K562 (cell line): ENCODE measurements around the gene SGCG. TPM values are rescaled to one million over a fixed set of nuclear protein-coding genes. Genes with fewer than 3 reads are reported as not detected.

Experiments
- ATAC-seq: fragments of 200-7000 bp; cut with Tn5 transposase; 3 replicates; pipeline ENCODE4 v1.9.1; 2020; ENCODE audit warnings: moderate library complexity
- BruUV-seq: library from RNA; stranded (reverse); fragments of 400-500 nt; replicated peaks from 2 replicates; lab custom pipeline; 2021; lab: Mats Ljungman, UMichigan
- CTCF ChIA-PET: fragments of 300-600 bp; formaldehyde crosslinking; extraction: SDS; loops from one replicate; lab custom pipeline; 2021; ENCODE audit warnings: low intra/inter-chr PET ratio; lab: Yijun Ruan, JAX
- POLR2A ChIA-PET: fragments of 300-600, 350-650 bp; sonication (Branson Sonifier 250); formaldehyde crosslinking; extraction: SDS; loops from one replicate; lab custom pipeline; 2021; ENCODE audit warnings: antibody characterized with exemption, inconsistent platforms; lab: Yijun Ruan, JAX
- DNase-seq, 4 experiments: peaks; one replicate each; pipeline versions ENCODE4 v3.0.0 to v3.0.0-alpha.2; 2011 to 2018; ENCODE audit warnings: low spot score in 3 of 4, mixed read lengths in 3 of 4; ENCODE audit errors: extremely low read depth in 1 of 4
- FAIRE-seq: peaks from 2 replicates; lab custom pipeline; 2011; peaks lifted over from hg19 to GRCh38; lab: Jason Lieb, UNC
- H2AFZ ChIP-seq: 2 replicates; pipeline ENCODE4 v1.6.0; 2011; ENCODE audit warnings: low read depth, low read length, control low read depth, inconsistent platforms
- H3K27ac ChIP-seq: fragments of 200-600 bp; 3 replicates; pipeline ENCODE4 v1.8.0; 2011; ENCODE audit warnings: low read depth, mild to moderate bottlenecking, control low read depth, inconsistent platforms, low read length, moderate library complexity, mixed read lengths; ENCODE audit errors: extremely low read depth
- H3K27me3 ChIP-seq, 2 experiments: fragments of 300-600 bp in 1 of 2; 2 replicates in 1 of 2; 3 replicates in 1 of 2; pipeline versions ENCODE4 v1.6.0 to v1.8.0; 2011; ENCODE audit warnings: inconsistent platforms in 2 of 2, low read length in 2 of 2, mild to moderate bottlenecking in 1 of 2, mixed read lengths in 1 of 2, moderate library complexity in 1 of 2; ENCODE audit not compliant: control insufficient read depth in 2 of 2, insufficient read depth in 2 of 2
- H3K36me3 ChIP-seq: fragments of 300-600 bp; 3 replicates; pipeline ENCODE4 v1.8.0; 2011; ENCODE audit warnings: mild to moderate bottlenecking, low read length, inconsistent platforms; ENCODE audit not compliant: control insufficient read depth, insufficient read depth
- H3K4me1 ChIP-seq, 2 experiments: fragments of 200-600 bp in 1 of 2; replicated peaks in 1 of 2; 2 replicates in 1 of 2; 3 replicates in 1 of 2; pipeline versions ENCODE4 v1.5.1 to v1.8.0; 2011; ENCODE audit warnings: inconsistent platforms in 2 of 2, low read length in 2 of 2, mild to moderate bottlenecking in 1 of 2, mixed read lengths in 1 of 2, moderate library complexity in 1 of 2; ENCODE audit not compliant: control insufficient read depth in 2 of 2, insufficient read depth in 2 of 2
- H3K4me2 ChIP-seq: 2 replicates; pipeline ENCODE4 v1.6.1; 2011; ENCODE audit warnings: low read length, control low read depth, inconsistent platforms, mixed read lengths; ENCODE audit not compliant: insufficient read depth
- H3K4me3 ChIP-seq: fragments of 200-600 bp; sonication (generic), shearing (Covaris generic); 2 replicates; pipeline ENCODE4 v1.5.1; 2016; ENCODE audit warnings: control low read depth, inconsistent platforms
- H3K79me2 ChIP-seq: fragments of 200-600 bp; 3 replicates; pipeline ENCODE4 v1.8.0; 2011; ENCODE audit warnings: low read length, inconsistent platforms; ENCODE audit not compliant: control insufficient read depth, insufficient read depth
- H3K9ac ChIP-seq, 2 experiments: 2 replicates each; pipeline versions ENCODE4 v1.6.0 to v1.6.1; 2011; ENCODE audit warnings: low read depth in 2 of 2, low read length in 2 of 2, control low read depth in 1 of 2, inconsistent platforms in 1 of 2, mild to moderate bottlenecking in 1 of 2, mixed read lengths in 1 of 2; ENCODE audit not compliant: insufficient read depth in 1 of 2
- H3K9me1 ChIP-seq: one replicate; pipeline ENCODE4 v1.6.0; 2011; ENCODE audit warnings: inconsistent platforms, mild to moderate bottlenecking, low read length, moderate library complexity; ENCODE audit not compliant: control insufficient read depth, insufficient read depth
- H3K9me3 ChIP-seq: replicated peaks from 2 replicates; pipeline ENCODE4 v1.5.1; 2011; ENCODE audit warnings: low read depth, low read length, inconsistent platforms; ENCODE audit not compliant: control insufficient read depth, insufficient read depth
- H4K20me1 ChIP-seq: replicated peaks from 2 replicates; pipeline ENCODE4 v1.6.1; 2011; ENCODE audit warnings: low read length, inconsistent platforms, mixed read lengths; ENCODE audit not compliant: control insufficient read depth, insufficient read depth
- CUX1 ChIP-seq: fragments of 200-800 bp; sonication (Bioruptor generic); IDR thresholded peaks from 2 replicates; pipeline ENCODE4 v1.6.1; 2016; ENCODE audit warnings: missing genetic modification characterization, missing compliant biosample characterization
- KDM1A ChIP-seq, 2 experiments: fragments of 450-650 bp; IDR thresholded peaks; 2 replicates each; pipeline ENCODE4 v1.6.1; 2016; ENCODE audit warnings: mild to moderate bottlenecking in 2 of 2
- MEF2A ChIP-seq: IDR thresholded peaks from 2 replicates; pipeline ENCODE4 v1.6.1; 2011; ENCODE audit warnings: low read depth, mild to moderate bottlenecking, low read length, moderate library complexity; ENCODE audit not compliant: control insufficient read depth
- WGBS: fragments of 100-300 bp; shearing (Covaris generic); methylation state at CpG from one replicate; pipeline ENCODE4 v1.1.6; 2016; ENCODE audit warnings: low coverage, mixed read lengths; ENCODE audit not compliant: insufficient coverage; ENCODE audit errors: missing lambda C conversion rate; 5-methylcytosine and 5-hydroxymethylcytosine counted together
- in situ Hi-C: fragments of 300-500 bp; cut with MboI; formaldehyde crosslinking; loops from 4 replicates; pipeline ENCODE4 v1.15.0; 2018; ENCODE audit warnings: inconsistent platforms, mixed read lengths
- intact Hi-C: fragments of 100-400 bp; cut with micrococcal nuclease; formaldehyde crosslinking; loops from 2 replicates; pipeline ENCODE4 v1.14.2; 2022
- polyA plus RNA-seq, 8 experiments: library from polyadenylated mRNA; depleted of rRNA in 4 of 8; stranded (reverse) in 5 of 8; unstranded in 3 of 8; fragments of >200 nt; fragmentation: Nextera tagmentation in 2 of 8; fragmentation: Illumina TruSeq in 1 of 8; extraction: Ambion mirVana in 2 of 8; extraction: Trizol in 1 of 8; gene quantifications; 2 replicates each; pipeline versions ENCODE4 v1.2.1 to v1.2.3, GENCODE V29; 2011 to 2014; ENCODE audit warnings: inconsistent platforms in 1 of 8, missing spikeins in 1 of 8
- total RNA-seq, 7 experiments: library from RNA; depleted of rRNA in 6 of 7; stranded (reverse); fragments of >200 nt in 6 of 7; fragmentation: Illumina TruSeq in 2 of 7; extraction: Trizol in 2 of 7; gene quantifications; 2 replicates each; pipeline versions ENCODE4 v1.2.1 to v1.2.3, GENCODE V29; 2011 to 2021; ENCODE audit warnings: low replicate concordance in 1 of 7
- TF ChIP-seq, protein P1 (sequence below): fragments of 450-650 bp; IDR thresholded peaks from one replicate; pipeline ENCODE4 v1.6.1; 2018; ENCODE audit warnings: mild to moderate bottlenecking, moderate library complexity; ENCODE audit not compliant: partially characterized antibody

Gene SGCG
- total and polyA plus RNA-seq, 9 of the 15 experiments (the other 6 are each of a cell fraction or from before 2014, with no cell fraction given), result 0.04 to 0.44 (median 0.34) TPM

DNA sequence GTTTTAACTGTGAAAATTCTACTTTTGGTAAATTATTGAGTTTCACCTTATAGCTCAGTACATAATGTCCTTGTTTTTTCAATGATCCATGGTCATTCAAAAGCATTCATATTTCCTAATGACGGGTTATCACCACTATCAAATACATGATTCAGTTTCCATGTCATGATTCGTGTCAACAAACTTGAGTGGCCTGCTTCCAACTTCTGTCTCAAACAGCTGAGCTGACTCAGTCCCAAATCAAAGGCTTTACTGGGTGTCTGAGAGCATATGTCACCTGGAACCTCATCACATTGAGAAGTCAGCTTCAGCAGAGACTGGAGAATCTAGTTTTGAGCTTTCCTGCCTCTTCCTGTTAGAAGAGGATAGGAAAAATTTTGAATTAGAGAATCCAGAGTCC lies 40.3 kb upstream of the SGCG start:
- no peak overlapping the region for H3K4me3 ChIP-seq
- no TSS peak for BruUV-seq
- 0% methylated on average over 2 of the region's 2 CpGs for WGBS
- no peak overlapping the region for H3K9ac ChIP-seq
- intact Hi-C loops (no loop called here), in situ Hi-C loops (no loop called here)
- H3K27ac ChIP-seq, result no peak overlapping the region
- no peaks in the 10 kb centered on the region for H3K79me2 ChIP-seq
- no peak overlapping the region for H3K4me2 ChIP-seq
- ChIA-PET CTCF (no interaction called here), POLR2A (no interaction called here)
- no peaks in the 10 kb centered on the region for H3K9me3 ChIP-seq
- no peak for FAIRE-seq
- H3K36me3 ChIP-seq, result no peaks in the 10 kb centered on the region
- no peaks in the 10 kb centered on the region for H3K4me1 ChIP-seq
- H4K20me1 ChIP-seq, result no peaks in the 10 kb centered on the region
- H3K9me1 ChIP-seq, result no peaks in the 10 kb centered on the region
- no peak for DNase-seq
- no peak for TF ChIP-seq MEF2A
- TF ChIP-seq, protein P1, sequence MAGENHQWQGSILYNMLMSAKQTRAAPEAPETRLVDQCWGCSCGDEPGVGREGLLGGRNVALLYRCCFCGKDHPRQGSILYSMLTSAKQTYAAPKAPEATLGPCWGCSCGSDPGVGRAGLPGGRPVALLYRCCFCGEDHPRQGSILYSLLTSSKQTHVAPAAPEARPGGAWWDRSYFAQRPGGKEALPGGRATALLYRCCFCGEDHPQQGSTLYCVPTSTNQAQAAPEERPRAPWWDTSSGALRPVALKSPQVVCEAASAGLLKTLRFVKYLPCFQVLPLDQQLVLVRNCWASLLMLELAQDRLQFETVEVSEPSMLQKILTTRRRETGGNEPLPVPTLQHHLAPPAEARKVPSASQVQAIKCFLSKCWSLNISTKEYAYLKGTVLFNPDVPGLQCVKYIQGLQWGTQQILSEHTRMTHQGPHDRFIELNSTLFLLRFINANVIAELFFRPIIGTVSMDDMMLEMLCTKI, result no peak
- TF ChIP-seq KDM1A (IDR thresholded peaks at IDR 0.05), result no peak
- no peak for TF ChIP-seq CUX1 (CRISPR knock-in tag)
- no peak for ATAC-seq
- H3K27me3 ChIP-seq, result no peaks in the 10 kb centered on the region
- H2AFZ ChIP-seq, result no peak overlapping the region
